K562 (cell line): Measurements from ENCODE around the gene RHBDF2. TPM values are rescaled to one million over a fixed set of nuclear protein-coding genes. Genes with fewer than 3 reads are reported as not detected.

Experiments
- DLX4 ChIP-seq: fragments of 250-450 bp; sonication (Bioruptor Pico); IDR thresholded peaks from 2 replicates; pipeline ENCODE4 v1.6.1; 2021; ENCODE audit warnings: mild to moderate bottlenecking
- DPF2 ChIP-seq: fragments of 450-650 bp; IDR thresholded peaks from 2 replicates; pipeline ENCODE4 v1.6.1; 2016
- NR2C1 ChIP-seq, 2 experiments: fragments of 450-650 bp; IDR thresholded peaks; 2 replicates each; pipeline ENCODE4 v1.6.1; 2017; ENCODE audit warnings: mild to moderate bottlenecking in 2 of 2, antibody characterized with exemption in 1 of 2, inconsistent platforms in 1 of 2, missing compliant biosample characterization in 1 of 2, missing genetic modification characterization in 1 of 2
- TEAD1 ChIP-seq, 2 experiments: fragments of 450-650 bp in 1 of 2; sonication (generic) in 1 of 2; formaldehyde crosslinking; IDR thresholded peaks; 2 replicates each; pipeline versions ENCODE4 v1.4.0 to v1.8.0; 2020 to 2022; ENCODE audit warnings: mild to moderate bottlenecking in 2 of 2, missing genetic modification reagents in 1 of 2
- ZFP36 ChIP-seq: fragments of 150-350 bp; IDR thresholded peaks from 2 replicates; pipeline ENCODE4 v1.6.1; 2018; ENCODE audit warnings: low read length, low read depth; ENCODE audit not compliant: partially characterized antibody
- ZNF146 ChIP-seq: IDR thresholded peaks from one replicate; pipeline ENCODE4 v1.6.1; 2018; ENCODE audit warnings: missing compliant biosample characterization; ENCODE audit not compliant: unreplicated experiment
- polyA plus RNA-seq, 8 experiments: library from polyadenylated mRNA; depleted of rRNA in 4 of 8; stranded (reverse) in 5 of 8; unstranded in 3 of 8; fragments of >200 nt; fragmentation: Nextera tagmentation in 2 of 8; fragmentation: Illumina TruSeq in 1 of 8; extraction: Ambion mirVana in 2 of 8; extraction: Trizol in 1 of 8; gene quantifications; 2 replicates each; pipeline versions ENCODE4 v1.2.1 to v1.2.3, GENCODE V29; 2011 to 2014; ENCODE audit warnings: inconsistent platforms in 1 of 8, missing spikeins in 1 of 8
- total RNA-seq, 7 experiments: library from RNA; depleted of rRNA in 6 of 7; stranded (reverse); fragments of >200 nt in 6 of 7; fragmentation: Illumina TruSeq in 2 of 7; extraction: Trizol in 2 of 7; gene quantifications; 2 replicates each; pipeline versions ENCODE4 v1.2.1 to v1.2.3, GENCODE V29; 2011 to 2021; ENCODE audit warnings: low replicate concordance in 1 of 7
- TF ChIP-seq, protein P1 (sequence below): fragments of 250-450 bp; sonication (Bioruptor Pico); IDR thresholded peaks from 2 replicates; pipeline ENCODE4 v1.5.0; 2021; ENCODE audit warnings: mild to moderate bottlenecking, moderate library complexity

RHBDF2 gene
- total and polyA plus RNA-seq, 9 of the 15 experiments (the other 6 are each of a cell fraction or from before 2014, with no cell fraction given): 0.04 to 2.8 (median 1.1) TPM

DNA sequence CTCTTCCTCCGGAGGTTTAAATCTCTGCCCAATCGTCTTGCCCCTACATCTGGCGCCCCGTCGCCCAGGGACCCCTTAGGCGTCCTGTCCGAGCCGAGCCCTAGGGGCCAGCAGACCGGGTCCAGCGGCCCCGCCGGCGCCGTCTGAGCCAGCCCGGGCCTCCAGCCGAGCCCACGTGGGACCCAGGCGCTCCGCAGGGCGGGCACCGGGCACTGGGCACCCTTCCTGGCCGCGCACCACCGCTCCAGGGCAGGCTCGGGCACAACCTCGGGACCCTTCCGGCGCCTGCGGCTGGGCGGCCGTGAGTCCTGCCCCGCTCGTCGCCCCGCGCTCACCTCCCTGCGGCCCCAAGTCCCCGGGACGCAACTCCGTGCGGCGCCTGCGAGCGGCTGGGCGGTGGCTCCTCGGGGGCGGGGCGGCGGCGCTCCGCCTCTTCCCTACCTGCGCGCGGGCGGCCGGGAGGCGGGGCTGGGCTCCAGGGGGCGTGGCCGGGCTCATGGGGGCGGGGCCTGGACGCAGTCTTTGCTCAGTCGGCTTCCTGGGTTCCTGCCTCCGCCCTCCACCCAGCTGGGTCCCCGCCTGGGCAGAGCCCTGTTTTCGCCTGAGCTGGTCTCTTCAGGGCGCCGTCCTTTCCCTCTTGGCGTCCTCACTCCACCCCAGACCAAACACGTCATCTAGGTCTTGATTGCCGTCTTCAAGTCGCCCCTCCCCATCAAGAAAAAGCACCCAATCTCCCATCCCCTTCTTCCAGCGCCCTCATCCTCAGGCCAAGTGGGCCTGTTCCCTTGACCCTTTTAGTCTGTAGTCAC is at the start of gene RHBDF2 (continued):
- TF ChIP-seq, protein P1, sequence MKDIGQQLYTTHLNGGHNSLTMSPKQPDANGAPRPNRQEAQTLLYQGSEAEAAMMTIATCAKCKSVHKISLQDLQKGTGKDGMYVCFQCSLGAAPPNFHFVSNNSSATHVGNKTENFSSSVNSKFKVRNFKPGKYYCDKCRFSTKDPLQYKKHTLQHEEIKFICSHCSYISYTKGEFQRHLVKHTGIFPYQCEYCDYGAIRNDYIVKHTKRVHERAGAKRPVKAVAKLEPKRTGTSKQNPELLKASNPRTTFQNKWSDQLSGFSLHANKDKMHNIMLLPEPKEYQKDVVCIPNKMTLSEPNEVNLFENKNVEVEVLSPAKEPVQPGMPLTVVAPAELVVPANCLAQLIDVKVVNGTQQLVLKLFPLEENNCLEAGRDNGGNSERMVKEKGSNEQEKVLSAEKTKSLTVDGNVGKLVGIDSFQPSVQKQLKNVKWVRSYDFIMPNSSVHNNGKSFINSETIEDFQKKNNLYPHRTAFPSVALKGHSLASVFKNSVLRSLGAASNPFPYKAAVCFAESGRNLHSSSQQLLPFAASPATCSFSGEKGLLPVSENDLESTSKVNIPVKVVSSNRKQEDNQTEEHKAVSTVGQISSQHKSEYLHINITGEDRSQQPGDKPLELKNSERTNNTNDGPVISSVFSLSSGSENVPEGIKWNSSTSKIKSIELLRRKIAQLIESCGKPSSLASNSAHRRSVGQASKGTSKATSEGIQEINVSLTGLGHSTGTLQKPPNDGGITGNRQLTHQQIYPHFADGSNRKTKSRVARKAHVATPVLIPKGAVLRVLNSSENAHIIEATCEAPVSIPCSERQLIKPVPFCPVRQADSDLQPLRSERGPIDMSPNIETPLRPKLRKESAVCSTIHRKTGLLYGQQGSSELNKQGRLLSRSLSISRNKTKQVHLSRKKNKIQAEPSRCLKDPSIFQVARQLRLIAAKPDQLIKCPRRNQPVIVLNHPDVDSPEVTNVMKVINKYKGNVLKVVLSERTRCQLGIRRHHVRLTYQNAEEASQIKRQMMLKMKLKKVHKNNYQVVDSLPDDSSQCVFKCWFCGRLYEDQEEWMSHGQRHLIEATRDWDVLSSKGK (CRISPR knock-in tag): no peak
- no peak for TF ChIP-seq DLX4
- TF ChIP-seq ZNF146: no peak
- no peak for TF ChIP-seq NR2C1 (IDR thresholded peaks at IDR 0.05)
- TF ChIP-seq NR2C1 (tag; IDR thresholded peaks at IDR 0.05): no peak
- TF ChIP-seq ZFP36: no peak
- TF ChIP-seq DPF2: no peak
- peak in 1 of 2 experiments; percentile 65; a peak in 1 of 4 replicates for TF ChIP-seq TEAD1 (CRISPR knock-in tag; IDR thresholded peaks at IDR 0.05)
